Measurements from ENCODE around the gene PLEKHN1.

GRCh38 chr1:941015-941587 is 25.2 kb upstream of the PLEKHN1 start:
- TF ChIP-seq, protein P1, sequence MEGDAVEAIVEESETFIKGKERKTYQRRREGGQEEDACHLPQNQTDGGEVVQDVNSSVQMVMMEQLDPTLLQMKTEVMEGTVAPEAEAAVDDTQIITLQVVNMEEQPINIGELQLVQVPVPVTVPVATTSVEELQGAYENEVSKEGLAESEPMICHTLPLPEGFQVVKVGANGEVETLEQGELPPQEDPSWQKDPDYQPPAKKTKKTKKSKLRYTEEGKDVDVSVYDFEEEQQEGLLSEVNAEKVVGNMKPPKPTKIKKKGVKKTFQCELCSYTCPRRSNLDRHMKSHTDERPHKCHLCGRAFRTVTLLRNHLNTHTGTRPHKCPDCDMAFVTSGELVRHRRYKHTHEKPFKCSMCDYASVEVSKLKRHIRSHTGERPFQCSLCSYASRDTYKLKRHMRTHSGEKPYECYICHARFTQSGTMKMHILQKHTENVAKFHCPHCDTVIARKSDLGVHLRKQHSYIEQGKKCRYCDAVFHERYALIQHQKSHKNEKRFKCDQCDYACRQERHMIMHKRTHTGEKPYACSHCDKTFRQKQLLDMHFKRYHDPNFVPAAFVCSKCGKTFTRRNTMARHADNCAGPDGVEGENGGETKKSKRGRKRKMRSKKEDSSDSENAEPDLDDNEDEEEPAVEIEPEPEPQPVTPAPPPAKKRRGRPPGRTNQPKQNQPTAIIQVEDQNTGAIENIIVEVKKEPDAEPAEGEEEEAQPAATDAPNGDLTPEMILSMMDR (IDR thresholded peaks at IDR 0.05; ENCODE audit: insufficient read depth, low read length, poor library complexity, severe bottlenecking), result no peak
- TF ChIP-seq EZH2phosphoT487 (conservative IDR thresholded peaks at IDR 0.05; ENCODE audit: low read length), result no peak

Measured in SU-DHL-6 (cell line).